HEK293T (cell line): ENCODE results near the gene BAZ1B.
"Not testable (repeated sequence)": the region's sequence is repeated elsewhere in the genome, so short reads cannot be mapped to it uniquely, and the experiment has no call there.

Experiments
- CTCF ChIA-PET: fragments of 350-600 bp; formaldehyde crosslinking; extraction: SDS; loops from one replicate; lab custom pipeline; 2021; ENCODE audit warnings: antibody characterized with exemption, inconsistent platforms; lab: Yijun Ruan, JAX
- POLR2A ChIA-PET: fragments of 350-600 bp; formaldehyde crosslinking; extraction: SDS; loops from one replicate; lab custom pipeline; 2020; ENCODE audit warnings: antibody characterized with exemption, inconsistent platforms; lab: Yijun Ruan, JAX
- DNase-seq: peaks from one replicate; pipeline ENCODE4 v3.0.0; 2012; ENCODE audit warnings: mixed read lengths; ENCODE audit errors: extremely low spot score
- ARNT ChIP-seq: fragments of 450-650 bp; IDR thresholded peaks from 2 replicates; pipeline ENCODE4 v1.6.1; 2017; ENCODE audit warnings: mild to moderate bottlenecking
- BHLHE40 ChIP-seq: fragments of 450-650 bp; IDR thresholded peaks from 2 replicates; pipeline ENCODE4 v1.6.1; 2016; ENCODE audit warnings: mild to moderate bottlenecking, moderate library complexity, borderline replicate concordance
- CTBP1 ChIP-seq: fragments of 450-650 bp; IDR thresholded peaks from 2 replicates; pipeline ENCODE4 v1.6.1; 2016; ENCODE audit warnings: borderline replicate concordance
- ELF4 ChIP-seq: fragments of 450-650 bp; IDR thresholded peaks from 2 replicates; pipeline ENCODE4 v1.6.1; 2017; ENCODE audit warnings: antibody characterized with exemption
- FOXA1 ChIP-seq: fragments of 450-650 bp; IDR thresholded peaks from 2 replicates; pipeline ENCODE4 v1.6.1; 2016; ENCODE audit warnings: mild to moderate bottlenecking
- FOXK2 ChIP-seq: fragments of 450-650 bp; IDR thresholded peaks from 2 replicates; pipeline ENCODE4 v1.6.1; 2016; ENCODE audit warnings: mild to moderate bottlenecking
- FOXM1 ChIP-seq: fragments of 450-650 bp; IDR thresholded peaks from 2 replicates; pipeline ENCODE4 v1.6.1; 2017; ENCODE audit warnings: mild to moderate bottlenecking, borderline replicate concordance
- HDGF ChIP-seq: fragments of 450-650 bp; IDR thresholded peaks from 2 replicates; pipeline ENCODE4 v1.6.1; 2017; ENCODE audit warnings: antibody characterized with exemption, borderline replicate concordance
- L3MBTL2 ChIP-seq: fragments of 450-650 bp; conservative IDR thresholded peaks from 2 replicates; pipeline ENCODE4 v1.6.1; 2016; ENCODE audit warnings: mild to moderate bottlenecking
- LEF1 ChIP-seq: fragments of 450-650 bp; IDR thresholded peaks from 2 replicates; pipeline ENCODE4 v1.6.1; 2017; ENCODE audit warnings: mild to moderate bottlenecking, borderline replicate concordance
- NFRKB ChIP-seq: fragments of 450-650 bp; IDR thresholded peaks from 2 replicates; pipeline ENCODE4 v1.6.1; 2016; ENCODE audit warnings: mild to moderate bottlenecking, moderate library complexity
- PKNOX1 ChIP-seq: fragments of 450-650 bp; IDR thresholded peaks from 2 replicates; pipeline ENCODE4 v1.6.1; 2016
- SP1 ChIP-seq: fragments of 450-650 bp; IDR thresholded peaks from 2 replicates; pipeline ENCODE4 v1.6.1; 2017
- SUZ12 ChIP-seq: fragments of 450-650 bp; IDR thresholded peaks from 2 replicates; pipeline ENCODE4 v1.6.1; 2016; ENCODE audit warnings: mild to moderate bottlenecking
- TARDBP ChIP-seq: fragments of 450-650 bp; IDR thresholded peaks from 2 replicates; pipeline ENCODE4 v1.6.1; 2016
- ZNF384 ChIP-seq: fragments of 450-650 bp; IDR thresholded peaks from 2 replicates; pipeline ENCODE4 v1.6.1; 2016

BAZ1B gene

GRCh38 chr7:73507556-73507955 is 14.5 kb downstream of the BAZ1B start:
- ChIA-PET CTCF (no interaction called here), POLR2A (interaction anchor here (1.9 kb wide), 1 partner anchor 15 kb away, joined by 7 read pairs; the partner anchor contains the start of gene BAZ1B)

GRCh38 chr7:73504920-73505319 is 17.2 kb downstream of the BAZ1B start:
- ChIA-PET POLR2A (no interaction called here), CTCF (no interaction called here)
- DNase-seq, result no peak
- no peak for TF ChIP-seq NFRKB
- no peak for TF ChIP-seq FOXK2
- no peak for TF ChIP-seq TARDBP
- no peak for TF ChIP-seq PKNOX1
- no peak for TF ChIP-seq CTBP1
- no peak for TF ChIP-seq BHLHE40
- TF ChIP-seq FOXA1, result no peak
- TF ChIP-seq HDGF, result no peak
- no peak for TF ChIP-seq L3MBTL2
- no peak for TF ChIP-seq ARNT
- TF ChIP-seq FOXM1, result no peak
- no peak for TF ChIP-seq ELF4
- no peak for TF ChIP-seq ZNF384
- no peak for TF ChIP-seq LEF1
- TF ChIP-seq SUZ12, result no peak
- TF ChIP-seq SP1, result no peak

More at GRCh38 chr7:73507556-73507955, 14.5 kb downstream of the BAZ1B start:
- TF ChIP-seq BHLHE40 (no peak), TARDBP (no peak), LEF1 (no peak), FOXK2 (no peak), NFRKB (no peak), SP1 (no peak), ELF4 (no peak), FOXA1 (no peak), SUZ12 (no peak), ARNT (no peak), PKNOX1 (no peak), CTBP1 (no peak), L3MBTL2 (no peak), ZNF384 (no peak), HDGF (no peak), FOXM1 (no peak)
- DNase-seq, result no peak

GRCh38 chr7:73504017-73504416 is 18.1 kb downstream of the BAZ1B start:
- TF ChIP-seq SUZ12 (no peak), L3MBTL2 (no peak), LEF1 (no peak), ARNT (no peak), HDGF (no peak), SP1 (no peak), FOXK2 (no peak), NFRKB (no peak), FOXM1 (no peak), ELF4 (no peak)
- POLR2A ChIA-PET, result no interaction called here
- CTCF ChIA-PET, result no interaction called here
- no peak for DNase-seq

GRCh38 chr7:73503229-73503628 is 18.9 kb downstream of the BAZ1B start:
- POLR2A ChIA-PET, result no interaction called here
- TF ChIP-seq BHLHE40, result no peak
- TF ChIP-seq ELF4, result no peak
- TF ChIP-seq HDGF, result no peak
- no peak for DNase-seq
- CTCF ChIA-PET, result no interaction called here

- ChIA-PET CTCF (no interaction called here), POLR2A (no interaction called here)
- TF ChIP-seq LEF1, result no peak
- no peak for DNase-seq
These were observed 25.5 kb downstream of the BAZ1B start for GRCh38 chr7:73496626-73497025.

GRCh38 chr7:73495507-73495906 is 26.6 kb downstream of the BAZ1B start:
- CTCF ChIA-PET, POLR2A ChIA-PET, DNase-seq: not testable (repeated sequence)

GRCh38 chr7:73489976-73490375 is 32.1 kb downstream of the BAZ1B start:
- ChIA-PET CTCF (no interaction called here), POLR2A (no interaction called here)
- no peak for DNase-seq
- TF ChIP-seq FOXA1 (no peak), FOXK2 (no peak), L3MBTL2 (no peak), HDGF (no peak)

- POLR2A ChIA-PET, result no interaction called here
- CTCF ChIA-PET, result no interaction called here
- no peak for DNase-seq
- TF ChIP-seq FOXK2 (no peak), BHLHE40 (no peak), CTBP1 (no peak), LEF1 (no peak), SUZ12 (no peak), ARNT (no peak), SP1 (no peak), L3MBTL2 (no peak), ELF4 (no peak), FOXA1 (no peak), TARDBP (no peak), FOXM1 (no peak), ZNF384 (no peak), HDGF (no peak), PKNOX1 (no peak), NFRKB (no peak)
These were observed 34.6 kb downstream of the BAZ1B start for GRCh38 chr7:73487486-73487885.
